ENCODE results near the gene FGGY. TPM values are rescaled to one million over a fixed set of nuclear protein-coding genes. Genes with fewer than 3 reads are reported as not detected.
"Not testable (repeated sequence)": the region's sequence is repeated elsewhere in the genome, so short reads cannot be mapped to it uniquely, and the experiment has no call there.

FGGY gene
- total RNA-seq, 2 experiments from 2014 or later: 5.6 to 8.1 TPM

DNA sequence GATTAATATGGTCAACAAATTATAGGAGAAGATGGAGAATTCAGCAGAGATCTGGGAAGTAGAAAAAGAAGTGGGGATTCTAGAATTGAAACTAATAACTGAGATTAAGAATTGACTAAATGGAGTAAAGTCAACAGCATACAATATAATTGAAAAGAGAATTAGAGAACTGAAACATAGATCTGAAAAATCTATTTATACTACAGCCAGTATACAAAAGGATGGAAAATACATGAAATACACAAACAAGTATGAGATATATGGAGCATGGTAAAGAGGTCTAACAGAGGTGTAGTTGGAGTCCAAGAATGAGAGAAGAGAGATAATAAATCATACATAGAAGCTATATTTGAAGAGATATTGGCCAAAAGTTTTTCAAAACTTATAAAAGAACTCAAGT, 235.2 kb downstream of the FGGY start:
- intact Hi-C loops (cut with DNase I, micrococcal nuclease): no loop called here

DNA sequence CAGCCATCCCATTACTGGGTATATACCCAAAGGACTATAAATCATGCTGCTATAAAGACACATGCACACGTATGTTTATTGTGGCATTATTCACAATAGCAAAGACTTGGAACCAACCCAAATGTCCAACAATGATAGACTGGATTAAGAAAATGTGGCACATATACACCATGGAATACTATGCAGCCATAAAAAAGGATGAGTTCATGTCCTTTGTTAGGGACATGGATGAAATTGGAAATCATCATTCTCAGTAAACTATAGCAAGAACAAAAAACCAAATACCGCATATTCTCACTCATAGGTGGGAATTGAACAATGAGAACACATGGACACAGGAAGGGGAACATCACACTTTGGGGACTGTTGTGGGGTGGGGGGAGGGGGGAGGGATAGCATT, 241.6 kb downstream of the FGGY start:
- H3K36me3 Mint-ChIP-seq (ENCODE audit: low read depth); DNase-seq; H3K4me3 Mint-ChIP-seq; H3K9me3 Mint-ChIP-seq (ENCODE audit: low read depth); H3K27ac Mint-ChIP-seq; H3K27me3 Mint-ChIP-seq; intact Hi-C loops (cut with DNase I, micrococcal nuclease); H3K4me1 Mint-ChIP-seq; POLR2A ChIA-PET; CTCF ChIA-PET; ATAC-seq: not testable (repeated sequence)

More for the DNA sequence above, 235.2 kb downstream of the FGGY start:
- H3K9me3 Mint-ChIP-seq (ENCODE audit: low read depth): no peaks in the 10 kb centered on the region
- DNase-seq (no peak), ATAC-seq (no peak)
- H3K4me3 Mint-ChIP-seq: no peak overlapping the region
- H3K27ac Mint-ChIP-seq: no peak overlapping the region
- ChIA-PET CTCF (no interaction called here), POLR2A (no interaction called here)
- H3K27me3 Mint-ChIP-seq: no peaks in the 10 kb centered on the region
- no peaks in the 10 kb centered on the region for H3K36me3 Mint-ChIP-seq (ENCODE audit: low read depth)
- no peaks in the 10 kb centered on the region for H3K4me1 Mint-ChIP-seq

GRCh38 chr1:59539961-59540681, 243.2 kb downstream of the FGGY start:
- no peaks in the 10 kb centered on the region for H3K4me1 Mint-ChIP-seq
- no peak for ATAC-seq
- DNase-seq: no peak
- no peaks in the 10 kb centered on the region for H3K27me3 Mint-ChIP-seq
- ChIA-PET POLR2A (no interaction called here), CTCF (interaction anchor here (0.7 kb wide), 1 partner anchor 11 kb away, joined by 3 read pairs; no protein-coding TSS in a partner anchor)
- no peaks in the 10 kb centered on the region for H3K36me3 Mint-ChIP-seq (ENCODE audit: low read depth)
- no peaks in the 10 kb centered on the region for H3K9me3 Mint-ChIP-seq (ENCODE audit: low read depth)
- no peak overlapping the region for H3K27ac Mint-ChIP-seq
- intact Hi-C loops (cut with DNase I, micrococcal nuclease): no loop called here
- H3K4me3 Mint-ChIP-seq: no peak overlapping the region

DNA sequence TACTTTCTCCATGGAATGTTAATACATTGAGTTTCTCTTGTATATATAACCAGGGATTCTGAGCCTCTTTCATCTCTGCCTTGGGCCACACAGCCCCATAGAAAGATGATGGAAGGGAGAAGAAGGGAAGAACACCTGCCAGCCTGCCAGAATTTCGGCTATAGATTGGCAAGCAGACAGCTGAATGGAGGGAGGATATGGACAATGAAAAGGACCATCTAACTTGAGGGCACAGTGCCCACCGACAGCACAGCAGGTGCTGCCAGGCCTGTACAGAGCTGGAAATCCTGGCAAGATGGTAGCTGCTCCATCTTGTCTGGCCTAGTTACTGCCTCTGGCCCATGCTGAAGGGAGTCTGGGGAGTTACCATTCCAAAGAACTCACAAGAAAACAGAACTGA, 244.3 kb downstream of the FGGY start:
- ChIA-PET CTCF (no interaction called here), POLR2A (no interaction called here)
- no peaks in the 10 kb centered on the region for H3K27me3 Mint-ChIP-seq
- no peak overlapping the region for H3K4me3 Mint-ChIP-seq
- H3K4me1 Mint-ChIP-seq: no peaks in the 10 kb centered on the region
- H3K27ac Mint-ChIP-seq: no peak overlapping the region
- no peaks in the 10 kb centered on the region for H3K36me3 Mint-ChIP-seq (ENCODE audit: low read depth)
- no peak for ATAC-seq
- H3K9me3 Mint-ChIP-seq (ENCODE audit: low read depth): no peaks in the 10 kb centered on the region
- intact Hi-C loops (cut with DNase I, micrococcal nuclease): no loop called here
- DNase-seq: no peak

DNA sequence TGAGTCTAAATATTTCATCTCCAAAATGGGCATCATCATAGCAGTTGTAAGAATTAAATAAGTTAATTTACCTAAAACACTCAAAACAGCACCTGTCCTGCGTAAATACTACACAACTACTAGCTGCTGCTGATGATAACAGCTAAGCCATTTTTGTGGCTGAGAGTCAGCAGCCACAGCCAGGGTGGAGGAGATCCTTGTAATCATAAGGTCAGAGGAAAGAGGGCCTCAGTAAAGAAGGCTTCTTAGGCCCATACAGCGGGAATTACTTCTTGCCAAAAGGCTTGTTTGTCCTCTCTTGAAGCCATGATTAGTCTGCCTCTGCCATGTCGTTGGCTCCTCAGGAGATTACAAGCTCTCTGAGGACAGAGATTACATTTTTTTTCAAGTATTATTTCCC, 245.0 kb downstream of the FGGY start:
- DNase-seq: no peak
- H3K27me3 Mint-ChIP-seq: no peaks in the 10 kb centered on the region
- no peak overlapping the region for H3K27ac Mint-ChIP-seq
- ChIA-PET CTCF (interaction anchor here (0.6 kb wide), 1 partner anchor 151 kb away, joined by 3 read pairs; no protein-coding TSS in a partner anchor), POLR2A (no interaction called here)
- H3K36me3 Mint-ChIP-seq (ENCODE audit: low read depth): no peaks in the 10 kb centered on the region
- no peak overlapping the region for H3K4me3 Mint-ChIP-seq
- intact Hi-C loops (cut with DNase I, micrococcal nuclease): no loop called here
- H3K4me1 Mint-ChIP-seq: no peaks in the 10 kb centered on the region
- no peaks in the 10 kb centered on the region for H3K9me3 Mint-ChIP-seq (ENCODE audit: low read depth)
- ATAC-seq: no peak

DNA sequence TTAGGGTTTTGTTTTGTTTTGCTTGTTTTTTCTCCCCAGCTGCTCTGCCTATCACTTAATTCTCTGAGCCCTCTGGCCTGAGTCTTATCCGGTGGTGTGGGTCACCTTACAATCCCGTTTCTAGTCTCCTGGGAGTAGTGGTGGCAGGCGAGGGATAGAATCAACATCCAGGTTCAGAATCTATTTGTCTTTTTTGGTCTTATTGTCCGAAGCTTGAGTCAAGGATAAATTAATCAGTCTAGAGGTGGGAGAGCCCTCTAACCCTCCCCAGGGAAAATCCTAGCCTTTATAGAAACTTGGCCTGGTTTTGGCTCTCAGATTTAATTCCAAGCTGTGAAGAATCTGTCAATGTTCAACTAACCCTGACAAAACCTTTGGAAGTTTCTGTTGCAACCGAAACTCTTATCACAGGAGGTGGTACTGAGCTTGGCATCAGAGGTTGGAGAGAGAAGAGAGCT, 246.3 kb downstream of the FGGY start:
- CTCF ChIA-PET: no interaction called here
- no peaks in the 10 kb centered on the region for H3K36me3 Mint-ChIP-seq (ENCODE audit: low read depth)
- ATAC-seq (no peak), DNase-seq (no peak)
- intact Hi-C loops (cut with DNase I, micrococcal nuclease): no loop called here
- no peaks in the 10 kb centered on the region for H3K4me1 Mint-ChIP-seq
- no peak overlapping the region for H3K27ac Mint-ChIP-seq
- H3K9me3 Mint-ChIP-seq (ENCODE audit: low read depth): no peaks in the 10 kb centered on the region
- POLR2A ChIA-PET: interaction anchor here (0.7 kb wide), 1 partner anchor 16 kb away, joined by 3 read pairs; no protein-coding TSS in a partner anchor
- H3K4me3 Mint-ChIP-seq: no peak overlapping the region
- no peaks in the 10 kb centered on the region for H3K27me3 Mint-ChIP-seq

DNA sequence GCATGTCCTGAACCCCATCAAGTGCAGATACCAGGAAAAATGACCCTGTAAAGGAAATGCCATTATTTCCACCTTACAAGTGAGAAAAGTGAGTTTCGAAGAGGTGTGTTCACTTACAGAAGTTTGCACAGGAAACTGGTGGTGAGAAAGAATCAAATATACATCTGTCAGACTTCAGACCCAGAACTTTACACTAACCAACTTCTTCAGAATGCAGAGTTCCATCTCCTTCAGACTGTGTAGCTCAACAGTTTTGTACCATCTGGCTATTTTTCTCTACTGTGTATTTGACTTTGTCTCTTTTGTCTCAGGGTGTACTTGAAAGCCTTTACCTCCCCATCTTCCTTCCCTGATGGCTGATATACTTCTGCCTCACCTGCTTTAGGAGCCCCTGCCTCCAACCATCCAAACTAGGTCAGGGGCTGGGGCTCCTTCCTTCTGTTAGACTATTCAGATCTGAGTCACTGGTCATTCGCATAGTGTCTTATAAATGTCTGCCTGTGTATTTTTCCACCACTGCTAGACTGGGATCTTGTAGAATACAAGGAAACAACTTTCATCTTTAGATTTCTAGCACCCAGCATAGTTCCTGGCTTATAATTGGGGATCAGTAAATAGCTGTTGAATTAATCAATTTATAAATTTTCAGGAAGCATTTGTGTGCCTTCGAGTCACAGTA, 247.9 kb downstream of the FGGY start:
- DNase-seq (no peak), ATAC-seq (no peak)
- Mint-ChIP-seq H3K4me3 (no peak overlapping the region), H3K4me1 (no peaks in the 10 kb centered on the region), H3K9me3 (ENCODE audit: low read depth) (no peaks in the 10 kb centered on the region), H3K27ac (no peak overlapping the region), H3K36me3 (ENCODE audit: low read depth) (no peaks in the 10 kb centered on the region), H3K27me3 (no peaks in the 10 kb centered on the region)
- ChIA-PET CTCF (interaction anchor here (0.6 kb wide), 1 partner anchor 1200 kb away, joined by 3 read pairs; no protein-coding TSS in a partner anchor), POLR2A (no interaction called here)
- intact Hi-C loops (cut with DNase I, micrococcal nuclease): no loop called here

- Mint-ChIP-seq H3K36me3 (ENCODE audit: low read depth) (no peaks in the 10 kb centered on the region), H3K27me3 (no peaks in the 10 kb centered on the region), H3K27ac (no peak overlapping the region), H3K4me3 (no peak overlapping the region), H3K4me1 (no peaks in the 10 kb centered on the region), H3K9me3 (ENCODE audit: low read depth) (no peaks in the 10 kb centered on the region)
- no peak for DNase-seq
- intact Hi-C loops (cut with DNase I, micrococcal nuclease): no loop called here
- POLR2A ChIA-PET: no interaction called here
- CTCF ChIA-PET: no interaction called here
- no peak for ATAC-seq
Measured at GRCh38 chr1:59545830-59546229, 248.9 kb downstream of the FGGY start.

GRCh38 chr1:59549066-59549837, 252.4 kb downstream of the FGGY start:
- POLR2A ChIA-PET: no interaction called here

DNA sequence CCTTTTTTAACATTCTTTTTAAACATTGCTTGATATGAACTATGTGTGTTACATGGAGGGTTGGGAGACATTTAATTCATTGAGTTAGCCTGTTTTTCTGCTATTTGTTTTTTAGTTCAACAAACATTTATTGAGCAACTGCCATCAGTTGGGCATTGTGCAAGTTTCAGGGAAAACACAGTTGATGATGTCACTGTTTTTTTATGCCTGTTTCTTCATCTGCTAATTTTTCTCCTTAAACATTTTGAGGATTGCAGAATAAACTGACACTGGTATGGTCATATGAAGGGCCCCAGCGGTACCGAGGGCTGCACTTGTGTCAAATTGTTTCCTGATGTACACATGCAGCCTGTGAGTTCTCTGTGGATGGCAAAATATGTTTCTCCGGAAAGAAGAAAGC, 253.0 kb downstream of the FGGY start:
- DNase-seq (no peak), ATAC-seq (no peak)
- Mint-ChIP-seq H3K9me3 (ENCODE audit: low read depth) (no peaks in the 10 kb centered on the region), H3K27me3 (no peaks in the 10 kb centered on the region), H3K27ac (no peak overlapping the region), H3K4me3 (no peak overlapping the region), H3K4me1 (no peaks in the 10 kb centered on the region), H3K36me3 (ENCODE audit: low read depth) (no peaks in the 10 kb centered on the region)
- intact Hi-C loops (cut with DNase I, micrococcal nuclease): no loop called here
- ChIA-PET POLR2A (no interaction called here), CTCF (no interaction called here)

More at GRCh38 chr1:59549066-59549837, 252.4 kb downstream of the FGGY start:
- H3K27me3 Mint-ChIP-seq: no peaks in the 10 kb centered on the region
- DNase-seq: no peak
- intact Hi-C loops (cut with DNase I, micrococcal nuclease): no loop called here
- no peaks in the 10 kb centered on the region for H3K4me1 Mint-ChIP-seq
- no peaks in the 10 kb centered on the region for H3K36me3 Mint-ChIP-seq (ENCODE audit: low read depth)
- no peaks in the 10 kb centered on the region for H3K9me3 Mint-ChIP-seq (ENCODE audit: low read depth)
- ATAC-seq: no peak
- H3K27ac Mint-ChIP-seq: no peak overlapping the region
- CTCF ChIA-PET: no interaction called here
- H3K4me3 Mint-ChIP-seq: no peak overlapping the region

DNA sequence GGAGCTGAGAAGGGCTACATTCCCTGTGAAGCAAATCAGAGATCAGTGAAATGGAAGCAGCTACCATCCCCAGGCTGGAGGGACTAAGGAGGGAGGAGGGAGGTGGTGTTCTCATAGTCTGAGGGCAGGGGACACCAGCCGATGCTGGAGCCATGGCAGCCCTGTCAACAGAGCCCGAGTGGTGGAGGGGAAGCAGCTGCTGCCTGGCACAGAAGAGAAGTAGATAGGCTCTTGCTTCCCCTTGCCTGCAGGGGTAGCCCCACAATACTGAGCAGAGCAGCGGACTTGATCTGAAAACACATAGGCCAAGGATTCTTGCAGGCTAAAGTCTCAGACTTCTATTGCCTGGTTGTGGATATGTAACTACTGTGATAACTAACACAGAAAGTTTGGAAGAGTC, 255.1 kb downstream of the FGGY start:
- Mint-ChIP-seq H3K27ac (no peak overlapping the region), H3K27me3 (no peaks in the 10 kb centered on the region), H3K4me1 (no peaks in the 10 kb centered on the region), H3K4me3 (no peak overlapping the region), H3K36me3 (ENCODE audit: low read depth) (peaks cover 4% of the 10 kb centered on the region), H3K9me3 (ENCODE audit: low read depth) (no peaks in the 10 kb centered on the region)
- ChIA-PET CTCF (no interaction called here), POLR2A (no interaction called here)
- intact Hi-C loops (cut with DNase I, micrococcal nuclease): no loop called here
- ATAC-seq (no peak), DNase-seq (no peak)

DNA sequence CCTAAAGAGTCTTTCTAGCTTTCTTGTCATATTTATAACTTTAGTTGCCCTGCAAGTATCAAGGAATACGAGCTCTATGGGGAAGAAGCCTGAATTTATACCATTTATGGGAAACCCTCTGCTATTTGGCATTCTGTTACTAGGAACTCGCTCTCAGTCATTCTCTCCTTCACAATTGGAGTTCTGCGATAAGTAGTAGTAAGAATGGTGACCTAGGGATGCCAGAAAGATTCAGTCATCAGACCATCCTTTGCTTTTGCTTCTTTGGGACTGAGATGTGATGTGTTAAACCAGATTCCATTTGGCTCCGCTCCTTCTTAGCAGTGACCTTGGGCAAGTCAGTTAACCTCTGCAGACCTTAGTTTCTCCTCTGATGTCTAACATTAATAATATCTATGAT, 256.5 kb downstream of the FGGY start:
- DNase-seq: no peak
- Mint-ChIP-seq H3K27me3 (no peaks in the 10 kb centered on the region), H3K4me1 (no peaks in the 10 kb centered on the region), H3K36me3 (ENCODE audit: low read depth) (peaks cover 14% of the 10 kb centered on the region), H3K27ac (no peak overlapping the region), H3K9me3 (ENCODE audit: low read depth) (peaks cover 7% of the 10 kb centered on the region), H3K4me3 (no peak overlapping the region)
- POLR2A ChIA-PET: no interaction called here
- no peak for ATAC-seq
- CTCF ChIA-PET: no interaction called here
- intact Hi-C loops (cut with DNase I, micrococcal nuclease): no loop called here

Data from activated CD4-positive, alpha-beta T cell treated with anti-CD3 and anti-CD28 coated beads for 36 hours (primary cell).